Germinal center (tissue), 1 donor: ENCODE measurements around the gene ZFAND2B.

Experiments used
- DNase-seq: peaks from one replicate; pipeline ENCODE4 v3.0.0; 2012; ENCODE audit warnings: mixed read lengths, low spot score

ZFAND2B gene, protein sequence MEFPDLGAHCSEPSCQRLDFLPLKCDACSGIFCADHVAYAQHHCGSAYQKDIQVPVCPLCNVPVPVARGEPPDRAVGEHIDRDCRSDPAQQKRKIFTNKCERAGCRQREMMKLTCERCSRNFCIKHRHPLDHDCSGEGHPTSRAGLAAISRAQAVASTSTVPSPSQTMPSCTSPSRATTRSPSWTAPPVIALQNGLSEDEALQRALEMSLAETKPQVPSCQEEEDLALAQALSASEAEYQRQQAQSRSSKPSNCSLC

DNA sequence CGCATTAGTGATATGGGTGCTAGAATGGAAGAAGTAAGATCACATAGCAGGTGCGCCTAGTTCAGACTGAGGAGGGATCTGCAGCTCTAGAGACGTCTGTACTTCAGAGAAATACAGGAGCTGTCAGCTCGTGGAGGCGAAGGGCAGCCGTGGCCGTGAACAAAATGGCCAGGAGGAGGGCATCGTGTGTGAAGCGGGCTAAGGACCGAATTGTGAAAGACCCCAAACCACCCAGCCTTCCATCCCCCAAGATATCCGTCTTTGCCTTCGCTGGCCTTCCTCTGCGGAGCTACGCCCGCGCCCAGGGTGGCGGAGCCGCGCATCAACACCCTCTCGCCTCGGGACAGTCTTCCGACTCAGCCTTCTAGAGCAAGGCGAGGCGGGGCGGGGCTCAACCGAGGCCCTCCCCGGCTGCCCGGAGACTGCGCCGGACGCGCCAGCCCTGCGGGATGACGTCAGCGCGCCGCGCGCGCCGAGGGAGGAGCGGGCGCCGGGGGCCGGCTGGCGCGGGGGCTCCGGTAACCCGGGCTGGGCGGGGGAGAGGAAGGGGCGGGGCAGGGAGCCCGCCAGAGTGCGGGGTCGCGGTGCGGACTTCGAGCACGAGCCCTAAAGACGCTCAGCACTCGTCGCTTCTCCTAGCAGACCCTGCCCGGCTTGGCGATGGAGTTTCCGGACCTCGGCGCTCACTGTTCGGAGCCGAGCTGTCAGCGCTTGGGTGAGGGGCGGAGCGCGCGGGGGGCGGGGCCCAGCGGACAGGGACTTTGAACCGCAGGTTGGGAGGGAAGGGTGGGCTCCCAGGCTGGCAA is at the start of gene ZFAND2B:
ZFAND2B (plus strand) TSS at position 455 of the 806 bp plus-strand sequence; CDS start at position 661, 206 bp downstream.
- peak; percentile 98 for DNase-seq

- no peak for DNase-seq
Observed at GRCh38 chr2:219157396-219157795, 49.2 kb upstream of the ZFAND2B start.

DNA sequence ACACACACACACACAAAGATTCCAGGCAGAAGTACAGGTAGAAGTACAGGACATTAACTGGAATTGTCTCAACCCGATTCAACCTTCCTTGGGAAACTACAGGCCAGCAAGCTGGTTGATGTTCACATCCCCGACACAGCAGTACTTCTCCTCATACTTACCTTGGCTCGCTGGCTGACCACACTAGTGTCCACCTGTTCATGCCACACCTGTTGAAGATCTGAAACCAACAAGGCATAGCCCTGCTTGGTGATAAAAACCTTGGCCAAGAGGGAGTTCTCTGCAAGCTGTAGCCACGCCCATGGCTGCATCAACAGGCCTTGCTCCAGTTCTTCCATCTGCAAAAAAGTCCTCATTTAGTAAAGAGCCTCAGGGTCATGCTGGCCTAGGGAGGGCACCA is 48.6 kb upstream of the ZFAND2B start:
- DNase-seq, result no peak

- DNase-seq, result no peak
Observed at GRCh38 chr2:219158586-219158985, 48.0 kb upstream of the ZFAND2B start.

DNA sequence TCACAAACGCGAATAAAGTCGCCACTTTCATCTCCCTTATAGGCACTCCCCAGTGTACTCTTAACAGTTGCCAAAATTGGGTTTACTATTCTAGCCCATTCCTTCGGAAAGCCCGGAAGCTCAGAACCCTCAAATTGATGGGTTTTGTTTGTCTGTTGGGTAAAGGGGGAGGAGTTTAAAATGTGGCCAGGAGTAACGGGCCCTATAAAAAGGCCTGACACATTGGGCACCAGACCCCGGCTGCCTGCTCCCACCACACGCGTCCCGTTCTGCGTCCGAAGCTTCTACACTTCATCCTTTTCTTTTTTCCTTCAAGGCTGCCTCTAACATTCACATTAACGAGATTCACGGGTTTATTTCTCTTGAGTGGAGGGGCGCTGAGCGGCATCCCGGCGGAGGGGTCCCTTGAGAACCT is 46.8 kb upstream of the ZFAND2B start:
- peak; percentile 7 for DNase-seq

DNA sequence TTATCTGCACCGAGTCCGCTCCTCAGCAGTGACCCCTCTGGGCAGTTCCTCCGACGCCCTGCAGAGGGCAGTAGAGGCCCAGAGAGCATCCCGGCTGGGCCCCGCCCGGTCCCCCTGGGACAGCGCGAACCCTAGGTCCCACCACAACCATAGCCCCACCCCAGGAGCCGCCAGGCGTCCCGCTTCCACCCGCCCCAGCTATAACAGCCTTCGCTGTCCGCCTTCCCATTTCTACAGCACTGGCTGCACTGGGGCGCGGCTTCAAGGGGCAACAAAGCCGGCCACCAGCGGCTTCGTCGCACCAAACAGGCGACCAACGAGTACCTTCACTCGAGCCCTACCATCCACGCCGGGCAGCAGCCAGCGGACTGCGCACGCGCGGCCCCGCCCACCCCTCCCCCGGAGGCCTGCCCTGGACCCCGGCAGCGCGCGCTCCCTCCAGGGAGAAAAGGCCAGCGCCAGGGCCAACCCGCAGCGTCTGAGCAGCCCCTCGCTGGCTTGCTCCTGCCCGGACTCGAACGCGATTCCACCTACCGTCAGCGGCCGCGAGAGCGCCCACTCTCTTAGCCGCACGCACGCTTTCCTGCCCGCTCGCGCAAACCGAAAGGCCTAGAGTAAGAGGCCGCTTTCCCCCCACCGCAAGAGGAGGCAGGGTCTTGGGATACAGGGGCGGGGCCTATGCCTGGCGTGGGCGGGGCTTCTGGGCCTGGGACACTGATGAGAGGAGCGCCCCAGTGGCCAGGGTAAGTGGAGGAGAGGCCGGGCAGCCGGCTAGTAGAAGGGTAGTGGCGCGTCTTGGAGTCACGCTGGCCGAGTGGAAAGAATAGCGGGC is 46.2 kb upstream of the ZFAND2B start, which contains the start of gene NHEJ1:
NHEJ1 (minus strand) TSS at position 630 of the 832 bp plus-strand sequence. CDS start 2,453 bp downstream, outside the sequence.
- peak; percentile 96 for DNase-seq

DNA sequence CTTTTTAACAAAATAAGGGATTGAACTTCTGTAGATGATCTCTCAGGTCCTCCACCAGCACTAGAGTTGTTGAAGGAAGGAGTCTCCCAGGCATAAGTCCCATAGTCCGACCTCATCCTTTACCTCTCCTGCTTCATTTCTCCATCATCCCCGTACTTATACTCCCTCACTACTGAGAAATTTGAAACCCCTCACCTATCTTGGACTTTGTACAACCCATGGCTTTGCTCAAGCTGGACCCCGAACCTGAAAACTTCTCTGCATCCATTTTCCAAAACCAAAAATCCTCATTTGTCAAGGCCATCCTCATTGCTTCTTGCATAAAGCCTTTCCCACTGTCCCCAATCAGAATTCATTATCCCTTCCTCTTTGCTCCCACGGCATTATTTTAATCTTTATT is 45.5 kb upstream of the ZFAND2B start:
- DNase-seq, result no peak

- DNase-seq, result no peak
Observed at GRCh38 chr2:219163156-219163555, 43.4 kb upstream of the ZFAND2B start.

DNA sequence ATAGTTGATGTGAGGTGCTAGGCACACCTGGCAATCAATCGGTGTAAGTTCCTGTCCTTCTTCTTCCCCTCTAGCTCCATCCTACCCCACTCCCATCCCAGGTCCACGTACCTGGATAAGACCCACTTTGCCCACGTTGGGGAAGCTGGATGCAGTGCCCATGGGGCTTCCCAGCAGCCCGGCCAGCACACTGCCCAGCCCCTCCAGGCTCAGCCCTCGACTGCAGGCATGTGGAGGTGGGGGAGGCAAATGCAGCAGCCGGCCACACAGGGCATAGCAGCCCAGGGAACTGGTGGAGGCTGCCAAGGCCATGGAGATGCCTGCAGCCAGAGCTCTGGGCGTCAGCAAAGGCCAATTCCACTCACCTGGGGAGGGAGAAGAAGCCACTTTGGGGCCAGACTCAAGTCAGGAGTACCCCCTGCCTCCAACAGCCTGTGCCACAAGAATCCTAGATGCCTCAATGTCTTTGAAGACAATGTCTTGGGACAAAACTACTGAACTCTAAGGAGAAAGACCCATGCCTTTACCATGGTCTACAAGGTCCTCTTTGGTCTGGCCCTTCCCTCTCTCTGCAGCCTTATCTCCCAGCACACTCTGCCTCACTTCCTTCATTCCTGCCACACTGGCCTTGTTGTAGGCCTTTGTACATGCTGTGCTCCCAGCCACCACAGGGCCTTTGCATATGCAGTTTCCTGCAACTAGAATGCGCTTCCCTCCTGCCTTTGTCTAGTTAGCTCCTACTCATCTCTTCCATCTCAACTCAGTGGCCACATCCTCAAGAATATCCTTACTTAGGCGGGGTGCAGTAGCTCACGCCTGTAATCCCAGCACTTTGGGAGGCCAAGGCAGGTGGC is 41.3 kb upstream of the ZFAND2B start:
- DNase-seq, result no peak

DNA sequence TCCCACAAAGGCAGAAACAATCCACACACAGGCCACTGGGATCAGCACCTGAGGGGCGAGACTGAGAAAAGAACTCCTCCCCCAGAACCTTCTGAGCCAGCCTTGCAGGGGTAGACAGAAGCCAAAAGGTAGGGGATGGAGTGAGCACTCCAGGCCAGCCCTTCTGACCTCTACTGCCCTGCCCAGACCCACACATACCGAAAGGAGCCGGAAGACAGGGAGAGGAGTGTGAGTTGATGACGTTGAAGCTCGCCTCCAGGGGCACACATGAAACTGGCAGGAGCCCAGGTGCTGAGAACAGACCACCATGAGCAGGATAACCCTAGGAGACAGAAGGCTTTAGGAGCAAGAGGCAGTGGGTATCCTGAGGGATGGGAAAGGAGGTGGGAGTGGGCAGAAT is 38.6 kb upstream of the ZFAND2B start:
- no peak for DNase-seq

DNA sequence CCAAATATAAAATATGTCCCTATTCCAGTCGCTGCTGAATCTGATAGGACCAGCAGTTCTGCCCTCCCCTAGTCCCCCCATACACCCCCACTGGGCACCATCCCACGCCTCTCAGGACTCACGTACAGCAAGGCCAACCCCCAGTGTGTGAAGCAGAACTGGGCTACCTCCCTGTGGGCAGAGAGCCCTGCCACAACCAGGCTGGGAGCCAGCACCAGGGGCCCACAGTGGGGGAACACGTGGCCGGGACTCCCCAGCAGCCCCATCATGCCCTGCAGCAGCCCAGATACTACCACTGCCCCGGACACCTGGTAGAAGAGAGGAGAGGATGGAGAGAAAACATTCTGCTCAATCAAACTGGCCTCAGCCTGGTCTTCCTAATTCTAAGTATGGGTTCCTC is 38.1 kb upstream of the ZFAND2B start:
- no peak for DNase-seq

DNA sequence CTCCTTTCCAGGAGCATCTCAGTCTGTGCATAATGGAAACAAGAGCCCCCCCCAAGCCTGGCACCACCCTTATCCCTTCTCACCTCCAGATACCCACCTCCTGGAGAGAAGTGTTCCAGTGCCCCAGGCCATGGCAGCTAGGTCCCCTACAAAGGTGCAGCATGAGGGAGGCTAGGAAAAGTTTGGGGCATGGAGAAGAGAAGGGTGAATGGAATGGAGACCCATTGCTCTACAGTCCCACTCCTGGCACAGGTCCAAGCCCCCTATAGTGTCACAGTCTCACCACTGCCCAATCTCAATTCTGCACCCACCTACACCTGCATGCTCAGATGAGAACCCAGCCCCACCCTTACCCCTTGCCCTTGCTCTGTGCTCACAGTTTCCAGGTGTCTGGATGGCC is 37.6 kb upstream of the ZFAND2B start:
- DNase-seq, result no peak

GRCh38 chr2:219169930-219170654 is 36.5 kb upstream of the ZFAND2B start, which contains the start of gene SLC23A3:
TSS of gene SLC23A3 (minus strand) at chr2:219170029. CDS start at chr2:219169984, 45 bp downstream.
- DNase-seq, result no peak

GRCh38 chr2:219171231-219171651 is 35.3 kb upstream of the ZFAND2B start:
- DNase-seq, result peak; percentile 28

DNA sequence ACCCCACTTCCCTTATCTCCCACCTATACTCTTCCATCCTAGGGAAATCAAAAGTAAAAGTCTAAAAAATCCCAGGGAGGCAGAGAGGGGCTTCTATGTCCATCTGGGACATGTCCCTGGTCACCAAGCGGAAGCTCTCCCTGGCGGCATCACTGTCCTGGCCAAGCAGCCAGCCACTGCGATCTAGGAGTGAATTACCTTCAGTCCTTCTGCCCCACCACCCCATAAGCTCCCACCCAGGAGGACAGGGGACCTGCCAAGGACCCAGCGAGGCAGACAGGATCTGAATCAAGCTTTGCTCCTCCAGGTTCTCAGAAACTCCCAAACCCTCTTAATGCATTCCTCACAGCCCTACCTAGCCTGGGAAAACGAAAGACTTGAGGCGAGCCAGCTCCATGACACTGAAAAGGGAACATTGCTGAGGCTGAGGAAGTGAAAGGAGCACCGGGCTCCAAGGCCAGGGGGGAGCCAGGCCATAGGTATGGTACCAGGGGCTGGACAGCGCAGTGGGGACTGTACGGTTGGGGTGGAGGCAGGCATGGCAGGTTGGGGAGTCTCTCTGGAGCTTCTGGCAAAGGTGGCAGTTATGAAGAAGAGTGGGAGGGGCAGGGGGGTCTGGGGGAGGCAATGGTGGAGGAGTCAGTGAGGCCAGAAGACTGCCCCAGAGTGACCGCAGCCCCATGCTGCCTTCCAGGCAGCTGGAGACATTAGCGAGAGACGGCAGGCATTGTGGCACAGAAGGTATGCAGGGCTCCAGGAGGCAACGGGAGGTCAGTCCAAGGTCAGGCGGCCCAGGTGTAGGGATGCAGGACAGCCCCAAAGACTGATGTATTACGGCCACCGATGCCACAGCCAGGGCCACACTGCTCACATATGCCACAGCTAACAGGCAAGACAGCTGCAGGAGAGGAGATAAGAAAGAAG is 34.1 kb upstream of the ZFAND2B start:
- no peak for DNase-seq

GRCh38 chr2:219173176-219173575 is 33.4 kb upstream of the ZFAND2B start:
- DNase-seq, result no peak

DNA sequence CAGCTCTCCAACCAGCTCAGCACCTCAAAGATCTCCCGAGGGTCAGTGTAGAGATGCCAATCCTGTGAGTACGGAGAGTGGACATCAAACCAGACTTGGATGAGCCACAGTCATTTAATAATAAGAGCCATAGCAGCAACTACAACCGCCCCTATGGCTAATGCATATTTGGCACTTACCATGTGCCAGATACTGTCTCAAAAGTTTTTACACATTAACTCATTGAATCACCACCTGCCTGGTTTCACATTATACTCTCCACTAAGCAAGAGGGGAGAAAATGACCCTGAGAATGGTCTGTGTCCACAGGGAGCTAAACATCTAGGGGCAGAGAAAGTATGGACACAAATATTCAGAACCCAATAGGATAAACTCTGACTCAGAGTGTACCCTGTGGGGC is 32.4 kb upstream of the ZFAND2B start:
- no peak for DNase-seq

- no peak for DNase-seq
Observed at GRCh38 chr2:219174801-219175200, 31.8 kb upstream of the ZFAND2B start.

GRCh38 chr2:219175486-219175885 is 31.1 kb upstream of the ZFAND2B start:
- DNase-seq, result no peak
